Central memory CD4-positive, alpha-beta T cell (primary cell): ENCODE measurements around the gene PCDH1.

Experiments used
- DNase-seq: peaks from one replicate; pipeline ENCODE4 v3.0.0; 2022

Gene PCDH1

DNA sequence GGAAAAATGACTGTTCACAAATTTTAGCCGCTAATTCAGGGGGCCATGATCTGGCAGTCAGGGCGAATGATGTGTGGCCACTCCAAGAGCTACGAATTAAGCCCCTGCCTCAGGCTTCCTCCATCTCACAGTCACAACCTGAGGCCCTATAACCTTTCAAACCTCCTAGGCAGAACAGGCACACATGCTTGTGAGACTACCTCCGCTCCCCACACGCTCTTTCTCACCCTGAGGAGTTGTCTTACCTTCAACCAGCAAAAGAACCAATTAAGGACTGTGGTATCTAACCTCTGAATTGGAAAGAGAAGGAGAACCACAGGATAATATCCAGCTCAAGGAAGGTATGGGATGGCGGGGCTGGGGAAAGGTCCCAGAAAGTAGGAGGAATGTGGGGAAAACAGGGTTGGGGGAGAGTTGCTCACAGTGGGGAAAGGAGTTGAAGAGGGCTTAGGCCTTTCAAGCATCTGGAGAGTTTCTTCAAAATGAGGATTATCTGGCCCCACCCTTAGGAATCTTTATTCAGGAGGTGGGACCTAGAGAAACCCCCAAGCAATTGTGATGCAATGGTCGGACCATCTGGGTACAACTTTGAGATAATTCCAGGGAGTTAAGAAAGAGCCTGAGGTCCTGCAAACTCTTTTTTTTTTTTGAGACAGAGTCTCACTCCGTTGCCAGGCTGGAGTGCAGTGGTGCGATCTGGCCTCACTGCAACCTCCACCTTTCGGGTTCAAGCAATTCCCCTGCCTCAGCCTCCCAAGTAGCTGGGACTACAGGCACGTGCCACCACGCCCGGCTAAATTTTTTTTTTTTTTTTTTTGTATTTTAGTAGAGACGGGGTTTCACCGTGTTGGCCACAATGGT lies 5.5 kb downstream of the PCDH1 start:
- no peak for DNase-seq

- DNase-seq: no peak
These were observed 6.3 kb downstream of the PCDH1 start for GRCh38 chr5:141871870-141872269.

- no peak for DNase-seq
These were observed 7.3 kb downstream of the PCDH1 start for GRCh38 chr5:141870871-141871270.

GRCh38 chr5:141870228-141870627 lies 8.0 kb downstream of the PCDH1 start:
- no peak for DNase-seq

- DNase-seq: no peak
These were observed 8.7 kb downstream of the PCDH1 start for GRCh38 chr5:141869514-141869913.

GRCh38 chr5:141869040-141869439 lies 9.2 kb downstream of the PCDH1 start:
- no peak for DNase-seq

- DNase-seq: no peak
These were observed 9.7 kb downstream of the PCDH1 start for GRCh38 chr5:141868541-141868940.

DNA sequence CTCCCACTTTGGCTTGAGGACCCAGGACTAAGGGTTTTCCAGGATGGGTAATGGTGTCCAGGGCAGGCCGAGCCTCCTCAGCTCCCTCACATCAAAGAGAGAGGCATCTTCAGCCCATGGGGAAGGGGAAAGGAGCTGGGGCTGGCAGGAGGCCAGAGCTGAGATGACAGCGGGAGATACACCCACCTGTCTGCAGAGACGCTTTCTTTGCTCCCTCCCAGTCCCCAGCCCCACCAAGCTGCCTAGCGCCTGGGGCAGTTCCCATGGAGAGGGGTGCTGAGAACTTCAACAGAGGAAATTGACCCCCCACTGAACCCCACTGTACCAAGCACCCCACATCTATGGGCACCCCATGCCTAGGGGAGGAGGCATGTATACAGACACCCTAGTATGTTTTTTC lies 10.6 kb downstream of the PCDH1 start:
- no peak for DNase-seq

- no peak for DNase-seq
These were observed 11.1 kb downstream of the PCDH1 start for GRCh38 chr5:141867139-141867538.

- no peak for DNase-seq
These were observed 12.1 kb downstream of the PCDH1 start for GRCh38 chr5:141866096-141866495.

- DNase-seq: no peak
These were observed 12.8 kb downstream of the PCDH1 start for GRCh38 chr5:141865406-141865805.

GRCh38 chr5:141864371-141865370 lies 13.5 kb downstream of the PCDH1 start:
- DNase-seq: no peak

GRCh38 chr5:141863569-141864178 lies 14.5 kb downstream of the PCDH1 start:
- DNase-seq: no peak

- DNase-seq: no peak
These were observed 15.2 kb downstream of the PCDH1 start for GRCh38 chr5:141862936-141863543.

- DNase-seq: no peak
These were observed 17.0 kb downstream of the PCDH1 start for GRCh38 chr5:141861194-141861593.

DNA sequence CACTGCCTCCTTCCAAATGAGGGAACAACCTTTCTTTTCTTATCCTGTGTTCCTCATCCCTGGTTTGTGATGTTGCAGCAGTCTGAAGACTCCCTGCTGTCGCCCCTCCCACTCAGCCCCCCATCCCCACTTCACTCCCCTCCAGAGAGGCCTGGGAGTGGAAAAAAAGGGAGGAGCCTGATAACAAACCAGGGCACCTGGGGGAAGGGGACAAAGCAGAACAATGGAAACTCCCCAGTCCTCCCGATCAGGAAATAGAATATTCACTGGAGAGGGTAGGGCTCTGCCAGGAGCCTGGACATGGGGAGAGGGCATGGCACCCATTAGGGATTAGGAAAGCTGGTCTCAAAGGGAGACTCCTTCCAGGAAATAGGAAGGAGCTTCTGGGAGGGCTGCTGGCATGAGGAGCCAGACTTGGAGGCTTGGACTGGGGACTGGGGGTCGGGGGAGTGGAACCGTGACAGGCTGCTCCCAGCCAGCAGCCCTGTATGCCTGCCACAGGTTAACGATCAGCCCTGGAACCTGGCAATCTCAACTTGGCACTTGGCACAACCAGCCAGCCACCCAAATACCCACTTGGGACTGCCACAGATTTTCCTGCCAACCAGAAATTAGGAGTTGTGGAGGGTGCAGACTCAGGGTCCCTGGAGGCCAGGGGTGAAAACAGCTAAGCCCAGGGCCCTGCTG lies 20.0 kb downstream of the PCDH1 start:
- no peak for DNase-seq

GRCh38 chr5:141857226-141857625 lies 21.0 kb downstream of the PCDH1 start:
- DNase-seq: no peak

DNA sequence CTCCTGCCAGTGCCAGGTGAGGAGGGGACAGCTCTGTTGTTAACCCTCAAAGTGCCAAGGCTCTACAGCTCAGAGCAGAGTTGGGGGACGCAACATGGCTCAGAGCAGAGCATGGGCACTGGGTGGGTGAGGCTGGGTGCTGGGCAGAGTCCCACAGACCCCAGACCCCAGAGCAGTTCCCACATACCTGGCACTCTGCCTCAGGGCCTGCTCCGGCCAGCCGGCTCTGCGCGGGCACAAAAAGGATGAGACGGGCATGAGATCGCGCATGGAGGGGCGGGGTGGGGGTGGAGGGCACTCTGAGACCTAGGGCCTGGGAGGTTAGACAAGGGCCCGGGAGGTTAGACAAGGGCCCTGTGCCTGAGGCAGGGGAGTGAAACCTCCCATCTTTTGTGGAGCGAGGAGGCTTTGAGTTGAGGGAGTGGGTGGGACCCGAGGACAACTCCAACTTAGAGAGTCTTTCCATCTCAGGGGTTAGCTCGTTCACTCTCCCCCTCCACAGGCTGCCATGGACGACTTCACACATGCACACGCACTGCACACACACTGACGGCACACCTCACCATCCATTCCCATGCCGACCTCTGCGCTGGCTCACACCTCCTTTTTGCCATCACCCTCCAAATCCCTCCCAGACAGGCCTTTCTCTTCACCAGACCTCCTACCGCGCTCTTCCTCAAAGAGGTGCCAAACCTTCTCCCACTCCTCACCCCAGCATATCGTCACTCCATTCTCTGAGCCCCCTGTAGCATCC lies 22.0 kb downstream of the PCDH1 start:
- DNase-seq: no peak

DNA sequence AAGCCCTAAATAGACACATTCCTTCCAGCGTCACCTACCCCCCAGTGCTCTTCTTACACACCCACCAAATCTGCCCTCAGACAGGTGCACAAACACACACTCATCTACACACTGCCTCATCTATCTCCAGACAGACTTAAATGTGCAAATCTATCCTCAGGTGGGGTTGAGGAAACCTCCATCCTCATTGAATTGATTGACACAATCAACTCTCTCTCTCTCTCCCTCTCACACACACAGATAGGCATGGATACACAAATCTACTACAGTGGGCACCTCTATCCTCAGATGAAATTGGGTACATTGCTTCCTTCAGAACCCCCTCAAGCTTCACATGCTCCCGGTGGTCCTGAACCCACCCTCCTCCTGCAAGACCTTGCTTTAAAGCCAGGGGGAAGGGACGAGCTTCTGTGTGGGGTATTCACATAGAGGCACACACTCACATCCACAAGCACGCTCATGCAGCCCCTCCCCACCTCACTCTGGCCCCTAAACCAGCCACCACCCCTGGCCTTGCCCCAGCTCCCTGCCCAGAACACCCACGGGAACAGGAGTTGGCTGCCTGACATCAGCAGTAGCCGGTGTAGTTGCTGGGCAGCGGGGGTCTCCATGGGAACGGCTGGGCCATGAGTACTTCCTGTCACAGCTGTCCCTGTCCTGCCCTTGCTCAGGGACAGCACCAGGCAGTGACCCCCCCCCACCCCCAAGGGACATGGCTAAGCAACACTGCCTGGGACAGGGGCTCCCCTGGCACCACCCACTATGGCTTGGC lies 22.8 kb downstream of the PCDH1 start:
- DNase-seq: no peak

DNA sequence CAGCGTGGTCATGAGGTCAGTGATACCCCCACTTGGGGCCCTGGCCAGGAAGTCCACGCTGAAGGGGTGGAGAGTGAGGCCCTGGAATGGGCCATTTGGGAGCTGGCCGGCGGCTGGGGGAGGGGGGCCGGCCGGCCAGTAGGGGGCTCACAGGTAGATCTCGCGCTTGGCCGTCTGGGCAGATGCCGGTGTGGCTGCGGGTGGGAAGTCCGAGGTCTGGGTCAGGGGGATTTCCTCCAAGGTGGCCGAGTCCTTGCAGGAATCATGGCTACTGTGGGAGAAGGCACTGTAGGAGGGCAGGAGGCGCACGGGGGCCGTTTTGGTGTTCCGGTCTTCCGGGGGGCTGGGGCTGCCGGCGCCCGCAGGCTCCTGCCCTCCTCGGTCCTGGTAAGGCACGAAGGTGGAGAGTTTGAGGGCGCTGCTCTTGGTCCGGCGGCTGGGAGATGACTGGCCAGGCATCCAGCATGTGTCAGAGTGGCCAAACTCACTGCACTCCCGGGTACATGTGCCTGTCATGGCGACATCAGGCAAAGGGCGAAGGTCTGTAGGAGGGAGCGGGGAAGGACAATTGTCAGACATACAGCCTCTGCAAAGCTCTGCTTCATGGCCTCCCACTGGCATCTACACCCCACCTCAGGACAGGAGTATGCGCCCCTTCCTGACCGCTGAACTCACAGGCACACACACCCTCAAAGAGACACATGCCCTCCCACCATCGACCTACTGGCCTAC lies 24.1 kb downstream of the PCDH1 start:
- DNase-seq: no peak
